PC-3 (cell line): ENCODE results near the gene DNM3.

Source experiments
- EZH2 ChIP-seq: fragments of 300-600 bp; sonication (generic); IDR thresholded peaks from one replicate; pipeline ENCODE4 v1.6.1; 2017; ENCODE audit warnings: antibody characterized with exemption, mild to moderate bottlenecking, low read length; ENCODE audit not compliant: unreplicated experiment
- EZH2phosphoT487 ChIP-seq: fragments of 300-600 bp; sonication (generic); IDR thresholded peaks from 2 replicates; pipeline ENCODE4 v1.6.1; 2018; ENCODE audit warnings: mild to moderate bottlenecking, antibody characterized with exemption, low read length, borderline replicate concordance
- TF ChIP-seq, protein P1 (sequence below): fragments of 300-600 bp; sonication (generic); conservative IDR thresholded peaks from 2 replicates; pipeline ENCODE4 v1.5.1; 2017; ENCODE audit warnings: antibody characterized with exemption, low read depth, mild to moderate bottlenecking, low read length

DNA sequence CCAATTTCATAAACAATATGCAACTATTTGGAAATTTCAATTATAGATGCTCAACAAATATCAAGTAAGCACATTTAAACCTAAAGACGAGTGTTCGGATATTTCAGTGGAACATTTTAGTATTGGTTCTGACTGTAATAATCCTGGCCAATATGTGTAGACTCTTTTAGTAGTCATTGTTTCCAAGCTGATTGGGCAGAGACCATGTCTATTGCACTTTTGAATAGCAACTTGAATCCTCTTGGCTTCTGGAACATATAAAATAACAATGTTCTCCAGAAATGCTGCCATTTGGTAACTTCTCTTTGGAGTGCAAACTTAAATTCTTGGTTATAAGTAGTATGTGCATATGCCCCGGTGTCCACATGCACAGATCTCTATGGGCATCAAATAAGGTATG is 373.7 kb downstream of the DNM3 start:
- TF ChIP-seq EZH2: no peak
- TF ChIP-seq, protein P1, sequence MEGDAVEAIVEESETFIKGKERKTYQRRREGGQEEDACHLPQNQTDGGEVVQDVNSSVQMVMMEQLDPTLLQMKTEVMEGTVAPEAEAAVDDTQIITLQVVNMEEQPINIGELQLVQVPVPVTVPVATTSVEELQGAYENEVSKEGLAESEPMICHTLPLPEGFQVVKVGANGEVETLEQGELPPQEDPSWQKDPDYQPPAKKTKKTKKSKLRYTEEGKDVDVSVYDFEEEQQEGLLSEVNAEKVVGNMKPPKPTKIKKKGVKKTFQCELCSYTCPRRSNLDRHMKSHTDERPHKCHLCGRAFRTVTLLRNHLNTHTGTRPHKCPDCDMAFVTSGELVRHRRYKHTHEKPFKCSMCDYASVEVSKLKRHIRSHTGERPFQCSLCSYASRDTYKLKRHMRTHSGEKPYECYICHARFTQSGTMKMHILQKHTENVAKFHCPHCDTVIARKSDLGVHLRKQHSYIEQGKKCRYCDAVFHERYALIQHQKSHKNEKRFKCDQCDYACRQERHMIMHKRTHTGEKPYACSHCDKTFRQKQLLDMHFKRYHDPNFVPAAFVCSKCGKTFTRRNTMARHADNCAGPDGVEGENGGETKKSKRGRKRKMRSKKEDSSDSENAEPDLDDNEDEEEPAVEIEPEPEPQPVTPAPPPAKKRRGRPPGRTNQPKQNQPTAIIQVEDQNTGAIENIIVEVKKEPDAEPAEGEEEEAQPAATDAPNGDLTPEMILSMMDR: no peak
- no peak for TF ChIP-seq EZH2phosphoT487
